Measurements from ENCODE around the gene TET3. TPM values are rescaled to one million over a fixed set of nuclear protein-coding genes. Genes with fewer than 3 reads are reported as not detected.
A peak's percentile ranks its signal among the peaks of the same experiment; 100 is the strongest.
"Not testable (repeated sequence)": the region's sequence is repeated elsewhere in the genome, so short reads cannot be mapped to it uniquely, and the experiment has no call there.

The TET3 gene
- 10 to 100 TPM in 5 of 12 donors, 1 to 10 TPM in 6, not detected in 1; 7.8 to 17.3 (median 9.6) TPM for polyA plus RNA-seq (ENCODE audit: insufficient read length in 12 of 12)
- long read RNA-seq, donor 1, result 0 reads
- long read RNA-seq, donor 2, result 0 reads
- long read RNA-seq, donor 3, result 0 reads
- long read RNA-seq, donor 4, result 0 reads
- long read RNA-seq, donor 5, full-length matches to known transcripts, result 1 of 1 reads
- long read RNA-seq, donor 5, partial matches to known transcripts, result 0 of 1 reads
- long read RNA-seq, donor 5, other reads (novel, unspliced or antisense), result 0 of 1 reads
- long read RNA-seq, donor 6, result 0 reads
- long read RNA-seq, donor 7, result 0 reads
- long read RNA-seq, donor 8, result 0 reads
- long read RNA-seq, donor 9, result 0 reads
- long read RNA-seq, donor 10, result 0 reads
- long read RNA-seq, donor 11, result 0 reads

- DNase-seq, result no peak
These were observed at the start of gene TET3 for GRCh38 chr2:73984203-73984921. TET3 (plus strand) TSS chr2:73984910; CDS start chr2:73986404, 1,494 bp downstream.

GRCh38 chr2:73935641-73936040 lies 49.1 kb upstream of the TET3 start:
- DNase-seq, result no peak

GRCh38 chr2:73937103-73937885 lies 47.4 kb upstream of the TET3 start:
- DNase-seq, result no peak

GRCh38 chr2:73937899-73938298 lies 46.8 kb upstream of the TET3 start:
- DNase-seq, result no peak

- DNase-seq, result no peak
These were observed 45.9 kb upstream of the TET3 start for GRCh38 chr2:73938718-73939352.

GRCh38 chr2:73939419-73939818 lies 45.3 kb upstream of the TET3 start:
- no peak for DNase-seq

GRCh38 chr2:73940066-73940465 lies 44.6 kb upstream of the TET3 start:
- not testable (repeated sequence) for DNase-seq

GRCh38 chr2:73942664-73943063 lies 42.0 kb upstream of the TET3 start:
- DNase-seq, result no peak

- no peak for DNase-seq
These were observed 40.0 kb upstream of the TET3 start for GRCh38 chr2:73944714-73945113.

- no peak for DNase-seq
These were observed 38.5 kb upstream of the TET3 start for GRCh38 chr2:73946215-73946614.

GRCh38 chr2:73946666-73947065 lies 38.0 kb upstream of the TET3 start:
- DNase-seq, result no peak

- no peak for DNase-seq
These were observed 37.2 kb upstream of the TET3 start for GRCh38 chr2:73947412-73948018.

- DNase-seq, result no peak
These were observed 34.9 kb upstream of the TET3 start for GRCh38 chr2:73949802-73950201.

- DNase-seq, result peak; percentile 17
These were observed 31.9 kb upstream of the TET3 start for GRCh38 chr2:73952499-73953446.

- DNase-seq, result no peak
These were observed 28.4 kb upstream of the TET3 start for GRCh38 chr2:73956218-73956865.

- DNase-seq, result no peak
These were observed 23.4 kb upstream of the TET3 start for GRCh38 chr2:73961274-73961673.

GRCh38 chr2:73961823-73962615 lies 22.7 kb upstream of the TET3 start:
- no peak for DNase-seq

GRCh38 chr2:73962798-73963197 lies 21.9 kb upstream of the TET3 start:
- DNase-seq, result no peak

Measured in muscle of arm (tissue), 14 donors.